Esophagus muscularis mucosa (tissue), 3 donors: Measurements from ENCODE around the gene NSD2.

Experiments
- CTCF ChIP-seq, 3 experiments: fragments of 200-600 bp in 2 of 3; fragments of 450-650 bp in 1 of 3; sonication (generic) in 2 of 3; IDR thresholded peaks; one replicate each; pipeline ENCODE4 v1.5.1; 2017 to 2019; ENCODE audit warnings: antibody characterized with exemption in 3 of 3, mild to moderate bottlenecking in 2 of 3, moderate library complexity in 1 of 3
- POLR2A ChIP-seq: fragments of 450-650 bp; IDR thresholded peaks from one replicate; pipeline ENCODE4 v1.6.1; 2017; ENCODE audit warnings: antibody characterized with exemption, moderate library complexity, mild to moderate bottlenecking, low read depth

GRCh38 chr4:1986578-1987210 lies 115.5 kb downstream of the NSD2 start:
- TF ChIP-seq CTCF (IDR thresholded peaks at IDR 0.05) (no peak), POLR2A (no peak)
